GM18873 (cell line): Measurements from ENCODE around the gene BRD1.

Source experiments
- ATAC-seq: cut with Tn5 transposase; IDR thresholded peaks from one replicate; pipeline ENCODE4 v1.9.1; 2021; ENCODE audit warnings: mild to moderate bottlenecking, moderate library complexity, moderate number of reproducible peaks; ENCODE audit not compliant: unreplicated experiment, low FRiP score

The BRD1 gene

DNA sequence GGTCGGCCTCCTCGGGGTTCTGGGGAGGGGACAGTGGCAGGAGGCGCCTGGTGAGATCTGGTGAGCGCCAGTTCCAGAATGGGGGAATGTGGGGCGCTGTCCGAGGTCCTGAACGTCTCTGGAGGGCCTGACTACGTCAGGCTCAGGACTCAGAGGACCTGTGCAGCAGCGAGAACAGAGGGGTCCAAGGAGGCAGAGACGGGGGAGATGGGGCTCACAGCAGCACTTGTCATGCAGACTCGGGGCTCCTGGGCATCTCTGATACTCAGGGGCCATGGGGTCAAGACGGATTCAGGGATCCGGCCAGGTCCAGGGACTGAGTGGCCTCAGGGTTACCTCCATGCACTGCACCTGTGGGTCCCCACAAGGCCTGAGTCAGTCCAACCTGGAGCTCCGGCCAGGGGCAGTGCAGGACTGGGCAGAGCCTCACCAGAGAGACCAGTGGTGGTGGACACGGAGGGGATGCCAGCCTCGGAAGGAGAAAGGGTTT lies 92.2 kb downstream of the BRD1 start:
- ATAC-seq = no peak

DNA sequence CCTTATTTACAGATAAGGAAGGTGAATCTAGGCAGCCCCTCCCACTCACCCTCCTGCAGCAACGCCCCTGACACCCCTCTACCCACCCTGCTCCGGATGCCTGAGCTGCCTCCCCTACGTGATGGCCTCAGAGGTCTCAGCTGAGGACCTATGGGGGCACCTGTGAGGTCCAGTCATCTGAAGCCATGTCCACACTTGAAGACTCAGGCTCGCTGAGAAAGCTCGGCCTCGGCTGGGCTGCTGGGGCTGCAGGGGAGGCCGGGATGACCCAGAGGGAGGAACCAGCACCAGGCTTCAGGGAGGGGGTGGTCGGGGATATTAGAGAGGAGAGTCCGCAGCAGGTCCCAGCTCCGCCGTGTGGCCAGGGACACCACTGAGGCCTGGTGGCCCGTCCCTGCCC lies 92.8 kb downstream of the BRD1 start:
- no peak for ATAC-seq

DNA sequence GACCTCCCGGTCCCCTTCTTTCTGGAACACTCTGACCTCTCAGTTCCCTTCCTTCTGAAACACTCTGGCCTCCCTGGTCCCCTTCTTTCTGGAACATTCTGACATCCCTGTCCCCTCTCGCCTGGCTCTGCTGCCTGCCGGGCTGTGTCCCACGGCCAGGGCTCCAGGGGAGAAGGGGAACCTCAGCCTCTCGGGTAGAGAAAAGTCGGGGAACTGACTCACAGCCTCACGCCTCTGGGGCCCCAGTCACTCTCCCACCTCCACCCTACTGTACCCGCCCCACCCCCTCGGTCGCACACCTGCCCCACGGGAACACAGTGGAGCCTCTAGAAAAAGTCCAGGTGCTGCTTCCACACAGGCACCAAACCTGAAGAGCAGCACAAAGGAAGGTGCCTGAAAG lies 93.3 kb downstream of the BRD1 start:
- ATAC-seq = no peak

DNA sequence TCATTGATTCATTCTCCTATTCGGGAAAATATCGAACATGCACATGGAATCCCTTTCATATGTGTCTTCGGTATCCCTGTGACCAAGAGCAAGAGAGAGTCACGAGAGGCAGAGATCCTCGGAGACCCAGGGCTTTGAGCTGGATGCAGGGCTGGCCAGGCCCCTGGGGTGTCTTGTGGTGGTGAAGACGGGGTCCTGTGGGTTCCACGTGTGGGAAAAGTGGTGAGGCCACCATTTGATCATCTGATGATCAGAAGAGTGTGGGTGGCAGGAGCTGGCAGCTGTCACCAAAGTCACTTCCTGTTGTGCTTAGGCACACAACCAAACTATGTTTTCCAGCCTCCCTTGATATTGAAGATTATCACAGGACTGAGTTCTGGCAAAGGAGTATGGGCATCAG lies 94.0 kb downstream of the BRD1 start:
- ATAC-seq = no peak

DNA sequence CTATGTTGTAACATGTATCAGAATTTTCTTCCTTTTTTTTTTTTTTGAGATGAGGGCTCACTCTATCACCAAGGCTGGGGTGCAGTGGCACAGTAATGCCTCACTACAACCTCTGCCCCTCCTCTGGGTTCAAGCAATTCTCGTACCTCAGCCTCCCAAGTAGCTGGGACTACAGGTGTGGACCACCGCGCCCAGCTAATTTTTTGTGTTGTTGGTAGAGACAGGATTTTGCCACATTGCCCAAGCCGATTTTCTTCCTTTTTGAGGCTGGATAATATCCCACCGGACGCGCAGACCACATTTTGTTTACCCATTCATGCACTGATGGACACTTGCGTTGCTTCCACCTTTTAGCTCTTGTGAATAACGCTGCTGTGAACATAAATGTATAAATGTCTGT lies 97.0 kb downstream of the BRD1 start:
- ATAC-seq = no peak

DNA sequence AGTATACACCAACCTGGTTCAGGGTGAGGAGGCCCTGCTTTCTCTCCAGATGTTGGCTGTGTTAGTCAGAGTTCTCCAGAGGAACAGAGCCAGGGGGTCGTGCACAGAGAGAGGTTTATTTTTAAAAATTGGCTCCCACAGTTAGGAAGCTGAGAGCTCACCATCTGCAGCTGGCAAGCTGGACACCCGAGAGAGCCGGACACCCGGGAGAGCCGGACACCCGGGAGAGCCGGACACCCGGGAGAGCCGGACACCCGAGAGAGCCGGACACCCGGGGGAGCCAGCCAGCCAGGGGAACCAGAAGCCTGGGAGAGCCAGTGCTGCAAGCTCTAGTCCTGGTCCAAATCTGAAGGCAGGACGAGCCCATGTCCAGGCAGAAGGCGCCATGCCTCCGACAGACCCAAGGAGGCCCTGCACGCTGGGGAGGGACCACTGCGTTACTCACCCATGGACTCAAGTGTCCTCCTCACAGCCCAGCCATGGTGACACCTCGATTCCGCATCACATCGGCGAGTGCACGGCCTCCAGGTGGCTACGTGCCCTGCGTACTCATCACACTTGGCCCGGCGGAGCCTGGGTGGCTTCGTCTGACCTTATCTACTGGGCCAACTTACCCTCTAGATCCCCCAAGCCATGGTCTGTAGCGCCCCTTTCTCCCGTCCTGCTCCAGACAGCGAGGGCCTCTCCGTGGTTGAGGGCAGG lies 99.0 kb downstream of the BRD1 start:
- ATAC-seq = no peak

DNA sequence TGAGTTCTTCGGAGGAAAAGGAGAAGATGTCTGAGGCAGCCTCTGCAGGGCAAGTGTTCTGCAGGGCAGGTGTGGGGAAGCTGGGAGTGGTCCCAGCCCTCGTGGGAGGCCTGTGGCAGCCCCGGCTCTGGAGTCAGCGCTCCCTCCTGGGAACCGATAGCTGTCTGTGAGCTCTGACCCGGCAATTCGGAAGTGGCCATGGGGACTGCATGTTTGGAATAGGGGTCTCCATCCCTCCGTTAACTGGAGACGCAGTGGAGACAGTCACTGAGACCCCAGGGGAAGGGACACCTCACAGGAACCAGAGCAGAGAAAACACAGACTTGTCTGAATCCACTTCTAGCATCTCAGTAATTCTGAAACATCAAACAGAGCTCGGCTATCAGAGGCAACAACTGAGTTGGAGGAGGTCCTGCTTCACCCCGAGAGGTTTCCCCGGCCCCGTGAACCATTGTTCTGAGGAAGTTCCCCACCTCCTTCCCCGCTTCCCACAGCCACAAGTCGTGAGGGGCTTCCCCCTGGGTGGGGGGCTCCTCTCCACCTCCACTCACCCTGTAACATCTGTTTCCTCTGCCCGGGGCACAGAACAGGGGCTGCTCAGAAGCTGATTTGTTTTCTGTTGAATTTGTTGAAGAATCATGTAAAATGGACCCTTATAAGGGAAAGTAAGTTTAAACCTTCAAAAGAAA lies 99.6 kb downstream of the BRD1 start:
- no peak for ATAC-seq

DNA sequence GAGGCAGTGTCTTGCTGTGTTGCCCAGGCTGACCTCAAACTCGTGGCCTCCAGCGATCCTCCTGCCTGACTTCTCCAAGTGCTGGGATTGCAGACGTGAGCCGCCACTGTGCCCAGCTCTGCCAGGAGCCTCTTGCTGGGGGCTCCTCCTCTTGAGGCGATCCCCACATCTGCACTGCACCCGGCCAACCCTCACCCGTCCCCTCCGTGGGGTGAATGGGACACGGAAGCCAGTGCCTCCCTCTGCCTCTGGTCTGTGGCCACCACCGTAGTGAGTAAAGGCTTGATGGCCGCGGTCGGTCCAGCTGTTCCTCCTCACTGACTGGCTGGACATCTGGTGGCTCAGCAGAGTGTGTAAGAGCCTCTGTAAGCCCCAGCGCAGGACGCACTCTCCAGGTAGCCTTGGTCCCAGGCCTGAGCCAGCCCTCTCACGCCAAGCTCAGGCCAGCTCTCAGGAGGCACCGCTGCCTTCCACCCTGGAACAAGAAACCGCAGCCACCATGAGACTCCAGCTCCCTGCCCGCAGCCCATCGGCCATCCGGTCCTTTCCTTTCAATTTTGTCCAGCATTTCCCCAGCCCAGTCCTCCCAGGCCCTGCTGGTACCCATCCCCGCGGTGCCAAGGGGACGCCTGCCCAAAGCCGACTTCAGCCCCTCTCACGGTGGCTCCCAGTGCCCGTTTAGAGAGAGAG lies 100.3 kb downstream of the BRD1 start:
- no peak for ATAC-seq

DNA sequence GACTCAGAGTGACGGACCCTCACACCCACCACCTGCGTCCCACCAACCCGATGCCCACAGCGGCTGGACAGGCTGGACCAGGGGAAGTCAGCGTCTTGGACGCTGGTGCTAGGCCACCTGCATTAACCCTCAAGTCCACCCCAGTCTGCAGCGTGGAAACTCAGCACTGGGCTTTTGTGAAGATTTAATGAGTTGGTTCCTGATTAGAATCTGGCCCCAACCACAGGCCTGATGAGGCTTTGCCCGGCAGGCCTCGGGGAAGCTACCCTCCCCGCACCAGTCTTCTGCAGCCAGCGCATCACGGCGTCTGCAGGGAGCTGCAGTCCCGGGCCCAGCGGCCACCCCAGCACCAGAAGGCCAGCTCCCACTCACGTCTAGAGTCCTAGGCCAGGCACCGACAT lies 101.0 kb downstream of the BRD1 start:
- no peak for ATAC-seq

DNA sequence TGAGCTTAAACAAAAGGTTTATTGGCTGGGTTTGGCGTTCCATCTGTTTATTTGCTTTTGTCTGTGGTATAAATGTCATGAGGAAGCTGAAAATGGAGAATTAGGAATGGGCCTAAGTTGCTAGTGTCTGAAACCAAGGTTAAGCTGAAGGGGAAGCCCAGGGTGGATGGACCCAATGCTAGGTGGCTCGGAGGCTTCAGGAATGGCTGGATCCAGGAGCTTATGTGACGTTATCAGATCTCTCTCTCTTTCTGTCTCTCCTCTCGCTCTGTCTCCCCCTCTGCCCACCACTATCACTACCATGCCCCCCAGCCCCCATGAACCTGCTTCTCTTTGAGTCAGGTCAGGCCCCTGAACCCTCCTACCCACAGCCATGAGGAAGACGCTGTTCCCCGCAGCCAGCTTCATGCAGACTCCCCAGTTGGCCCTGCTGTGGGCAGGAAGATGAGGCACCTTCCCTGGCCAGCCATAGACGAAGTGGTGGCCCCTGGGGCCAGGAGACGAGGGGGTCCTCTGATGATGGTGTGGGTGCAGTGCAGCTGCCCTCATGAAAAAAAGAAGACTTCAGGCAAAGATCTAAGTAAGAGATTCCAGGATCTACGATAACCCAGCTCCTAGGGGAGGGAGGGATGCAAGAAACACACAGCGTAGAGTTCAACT lies 101.5 kb downstream of the BRD1 start:
- ATAC-seq = no peak

DNA sequence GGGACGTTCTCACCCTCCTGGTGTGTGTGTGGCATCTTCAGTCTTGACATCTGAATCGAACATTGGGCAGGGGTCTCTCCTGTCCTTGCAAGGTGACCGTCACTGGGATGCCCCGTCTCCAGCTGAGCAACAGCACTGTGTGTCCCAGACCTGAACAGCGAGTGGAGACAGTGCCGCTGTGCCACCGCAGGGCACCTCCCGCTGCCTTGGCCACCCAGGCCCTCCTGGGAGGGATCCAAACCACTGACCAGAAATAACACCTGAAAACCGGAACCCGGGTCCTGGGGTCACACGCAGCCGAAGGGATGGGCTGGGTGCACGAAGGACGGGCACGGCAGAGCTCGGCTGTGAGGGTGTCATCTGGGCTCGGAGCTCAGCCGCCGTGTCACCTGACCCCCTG lies 102.2 kb downstream of the BRD1 start:
- ATAC-seq = no peak

DNA sequence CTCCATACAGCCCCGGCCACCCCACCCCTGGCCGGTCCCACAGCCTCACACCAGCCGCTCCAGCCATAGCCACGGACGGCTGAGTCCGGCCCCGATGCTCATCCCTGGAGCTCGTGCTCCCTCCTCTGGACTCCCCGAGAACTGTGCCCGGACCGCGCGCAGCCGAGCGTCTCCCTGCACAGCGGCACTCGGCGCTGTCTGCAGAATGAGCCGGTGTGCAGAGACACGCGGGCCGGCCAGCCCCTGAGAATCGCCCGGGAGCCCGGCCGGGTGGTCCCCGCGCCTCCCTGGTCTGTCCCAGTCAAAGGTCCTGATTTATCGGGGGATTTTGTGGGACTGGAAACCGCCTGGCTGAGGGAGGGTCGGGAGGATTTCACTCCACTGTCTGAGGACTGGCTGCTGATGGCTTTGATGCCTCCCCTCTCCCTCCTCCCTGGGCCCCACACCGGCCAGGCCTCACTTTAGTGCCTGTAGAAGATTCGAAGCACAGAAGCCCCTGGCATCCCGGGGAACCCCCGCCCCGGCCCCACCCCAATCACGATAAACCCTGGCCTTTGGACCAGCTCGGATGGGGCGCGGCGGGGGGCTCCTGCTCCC lies 102.7 kb downstream of the BRD1 start:
- ATAC-seq = no peak

DNA sequence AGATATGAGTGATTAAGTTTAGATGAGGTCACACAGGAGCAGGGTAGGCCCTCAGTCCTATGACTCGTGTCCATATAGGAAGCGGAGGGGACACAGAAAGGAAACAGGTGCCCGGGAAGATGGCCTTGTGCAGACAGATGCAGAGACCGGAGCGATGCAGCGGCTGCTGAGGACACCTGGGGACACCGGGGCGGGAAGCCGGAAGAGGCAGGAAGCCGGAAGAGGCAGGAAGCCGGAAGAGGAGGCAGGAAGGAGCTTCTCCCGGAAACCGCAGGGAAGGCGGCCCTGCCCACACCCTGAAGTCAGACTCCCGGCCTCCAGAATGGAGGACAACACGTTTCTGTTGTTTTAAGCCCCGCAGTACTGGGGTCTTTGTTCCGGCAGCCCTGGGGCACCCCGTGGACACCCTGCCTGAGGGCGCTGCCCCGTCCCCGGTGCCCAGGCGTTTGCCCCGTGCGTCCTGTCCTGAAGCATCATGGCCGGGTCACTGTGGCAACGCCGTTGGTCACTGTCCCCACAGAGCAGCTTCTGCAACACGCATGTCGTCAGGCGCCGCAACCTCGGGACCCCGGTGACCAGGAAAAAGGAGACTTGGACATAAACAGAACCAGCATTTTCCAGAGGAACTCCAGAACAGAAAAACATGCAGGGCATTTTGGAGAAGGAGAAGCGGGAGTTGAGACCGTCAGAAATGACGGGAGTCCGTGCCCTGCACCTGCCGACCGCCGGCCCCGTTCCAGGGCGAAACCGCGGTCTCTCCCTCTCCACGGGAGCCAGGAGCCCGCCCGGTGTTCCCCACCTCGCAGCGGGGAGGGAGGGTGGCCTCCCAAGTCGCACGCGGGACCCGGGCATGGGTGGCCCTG lies 103.4 kb downstream of the BRD1 start:
- no peak for ATAC-seq

DNA sequence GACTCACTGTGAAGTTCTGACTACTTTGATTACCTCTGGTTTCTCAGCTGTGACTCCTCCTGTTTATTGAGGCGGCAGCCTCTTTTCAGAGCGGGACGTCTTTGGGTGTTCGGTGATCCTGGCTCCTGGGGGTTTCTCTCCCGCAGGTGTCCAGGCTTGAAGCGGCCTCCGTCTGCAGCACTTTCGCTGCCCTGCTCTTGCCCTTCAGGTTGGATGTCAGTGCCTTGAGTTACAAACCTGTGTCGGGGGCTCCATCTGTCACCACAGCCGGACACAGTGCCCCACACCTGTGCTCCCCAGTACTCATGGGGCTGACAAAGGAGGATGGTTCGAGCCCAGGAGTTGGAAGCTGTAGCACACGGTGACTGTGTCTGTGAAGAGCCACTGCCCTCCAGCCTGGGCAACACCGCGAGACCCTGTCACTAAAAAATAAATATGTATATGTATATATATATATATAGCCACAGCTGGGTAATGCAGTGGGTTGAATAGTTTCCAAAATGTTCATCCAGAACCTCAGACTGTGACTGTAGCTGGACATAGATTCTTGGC lies 104.1 kb downstream of the BRD1 start:
- ATAC-seq = no peak
